Activated CD8-positive, alpha-beta memory T cell treated with anti-CD3 and anti-CD28 coated beads for 48 hours (primary cell): ENCODE measurements around the gene BEND5.

ENCODE experiments used
- DNase-seq, 3 experiments: peaks; one replicate each; pipeline ENCODE4 v3.0.0-alpha.2; 2020; ENCODE audit warnings: low read depth in 2 of 3, low spot score in 2 of 3

BEND5 gene

DNA sequence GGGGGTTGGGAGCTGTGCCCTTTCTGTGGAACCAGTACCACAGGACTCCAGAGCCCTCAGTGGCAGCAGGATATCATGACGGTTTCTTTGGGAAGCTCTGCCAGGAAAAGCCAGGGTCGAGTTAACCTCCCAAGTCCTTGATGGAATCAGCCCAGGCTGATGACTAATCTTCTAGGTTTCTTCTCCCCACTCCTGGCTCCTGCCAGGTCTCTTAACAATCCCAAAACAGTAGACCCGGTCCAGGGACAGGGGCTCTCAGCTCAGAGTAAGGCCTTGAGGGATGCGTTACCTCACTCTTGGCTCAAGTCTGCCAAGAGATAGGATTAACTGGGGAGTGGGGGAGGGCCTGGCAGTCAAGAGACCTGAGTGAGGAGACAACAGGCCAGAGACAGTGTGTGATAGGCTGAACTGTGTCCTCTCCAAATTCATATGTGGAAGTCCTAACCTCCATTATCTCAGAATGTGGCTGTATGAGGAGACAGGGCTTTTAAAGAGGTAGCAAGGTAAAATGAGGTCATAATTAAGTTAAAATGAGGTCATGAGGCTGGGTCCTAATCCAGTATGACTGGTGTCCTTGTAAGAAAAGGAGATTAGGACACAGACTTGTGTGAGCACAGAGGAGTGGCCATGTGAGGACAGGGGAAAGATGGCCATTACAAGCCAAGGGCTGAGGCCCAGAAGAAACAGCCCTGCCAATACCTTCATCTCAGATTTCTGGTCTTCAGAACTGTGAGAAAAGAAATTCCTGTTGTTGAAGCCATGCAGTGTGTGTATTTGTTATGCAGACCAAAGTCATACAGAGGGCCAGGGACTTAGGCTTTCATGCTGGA is 95.0 kb downstream of the BEND5 start:
- DNase-seq, result no peak

DNA sequence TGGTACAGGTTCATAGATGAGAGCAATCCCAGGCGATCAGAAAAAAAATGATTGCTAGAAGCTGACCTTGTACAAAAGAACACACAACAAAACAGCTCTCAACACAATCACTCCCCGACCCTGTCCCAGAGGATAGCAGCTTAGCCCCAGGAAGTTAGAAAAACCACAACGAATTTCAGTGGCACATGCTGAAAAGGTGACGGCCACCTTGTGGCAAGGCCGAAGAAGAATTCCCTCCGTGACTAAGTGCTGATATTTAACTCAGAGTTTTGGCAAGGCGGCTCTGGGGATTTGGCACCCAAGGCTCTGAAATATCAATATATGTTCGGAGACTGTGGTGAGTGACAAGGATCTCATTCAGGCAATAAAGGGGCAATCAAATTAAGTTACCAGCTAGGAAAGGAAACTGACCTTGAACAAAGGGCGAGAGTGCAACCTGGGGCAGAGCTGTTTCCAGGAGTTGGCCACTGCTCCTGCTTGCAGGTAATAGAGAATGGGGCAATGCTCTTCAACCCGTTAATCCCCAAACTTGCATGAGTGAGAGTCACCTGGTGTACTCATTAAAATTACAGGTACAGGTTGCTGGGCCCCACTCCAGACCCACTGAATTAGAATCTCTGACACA is 96.2 kb downstream of the BEND5 start:
- DNase-seq, result no peak

DNA sequence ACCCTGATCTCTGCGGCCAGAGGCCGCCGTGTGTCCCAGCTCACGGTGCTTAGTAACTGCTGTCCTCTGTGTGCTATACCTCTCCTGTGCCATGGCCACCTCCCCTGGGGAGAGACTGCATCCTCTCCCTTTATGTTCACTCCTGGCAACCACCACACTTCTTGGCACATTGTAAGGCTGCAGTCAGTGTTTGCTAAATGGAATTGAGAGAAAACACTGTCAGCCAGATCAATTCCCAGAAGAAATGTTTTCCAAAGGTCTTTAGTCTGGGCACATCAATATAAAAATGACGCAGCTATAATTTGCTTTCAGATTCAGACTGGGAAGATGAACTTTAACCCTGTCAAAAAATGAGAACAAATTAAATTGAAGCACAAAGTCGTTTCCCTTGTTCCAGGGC is 96.8 kb downstream of the BEND5 start:
- no peak for DNase-seq

DNA sequence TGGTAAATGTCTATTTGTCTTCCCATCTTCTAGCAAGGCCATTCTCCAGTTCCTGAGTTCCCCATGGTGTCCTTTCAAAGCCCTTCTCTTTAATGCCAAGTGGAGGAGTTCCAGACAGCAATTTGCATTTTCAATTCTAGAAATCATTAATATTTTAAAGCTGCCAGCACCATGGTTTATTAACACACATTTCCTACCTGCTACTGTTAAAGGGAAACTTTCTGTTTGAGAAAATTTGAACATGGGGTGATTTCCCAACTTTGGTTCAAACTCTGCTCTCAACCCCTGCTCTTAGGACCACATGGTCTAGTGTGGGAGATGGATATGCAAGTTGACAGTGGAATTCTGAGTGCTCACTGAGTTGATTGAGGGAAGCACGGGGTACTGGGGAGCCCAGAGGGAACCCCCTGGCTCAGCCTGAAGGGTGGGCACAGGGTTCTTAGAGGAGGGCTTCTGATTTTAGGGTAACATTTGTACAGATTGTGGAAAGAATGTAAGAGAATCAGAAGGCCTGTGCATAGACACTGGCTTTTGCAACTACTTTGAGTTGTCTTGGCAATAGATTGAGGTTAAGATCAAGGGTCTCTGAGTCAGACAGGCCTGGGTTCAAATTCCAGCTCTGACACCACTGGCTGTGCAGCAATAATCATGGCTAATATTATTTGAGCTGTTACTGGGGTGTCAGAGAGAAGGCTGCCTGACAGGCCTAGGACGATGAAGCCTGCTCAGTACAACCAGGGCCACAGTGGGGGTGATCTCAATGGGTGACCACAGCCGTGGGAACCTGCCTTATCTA is 97.8 kb downstream of the BEND5 start:
- no peak for DNase-seq
